Ascending aorta (tissue), 2 donors: ENCODE data around the gene SLC25A26. TPM values are rescaled to one million over a fixed set of nuclear protein-coding genes. Genes with fewer than 3 reads are reported as not detected.

Experiments
- DNase-seq, 2 donors: peaks; one replicate each; pipeline ENCODE4 v3.0.0-alpha.2; 2019; ENCODE audit warnings: low spot score in 2 of 2
- H3K27ac ChIP-seq, 2 donors: fragments of 200-600 bp; sonication (generic); one replicate each; pipeline ENCODE4 v1.5.1; 2016 to 2017; ENCODE audit warnings: mild to moderate bottlenecking in 1 of 2
- H3K27me3 ChIP-seq: fragments of 200-600 bp; sonication (generic); one replicate; pipeline ENCODE4 v1.5.1; 2017
- H3K36me3 ChIP-seq, 2 donors: fragments of 200-600 bp; sonication (generic); one replicate each; pipeline ENCODE4 v1.5.1; 2016
- H3K4me1 ChIP-seq, 2 donors: fragments of 200-600 bp; sonication (generic); one replicate each; pipeline ENCODE4 v1.5.1; 2016 to 2017; ENCODE audit warnings: mild to moderate bottlenecking in 1 of 2
- H3K4me3 ChIP-seq, 2 donors: fragments of 200-600 bp; sonication (generic); one replicate each; pipeline ENCODE4 v1.5.1; 2016 to 2017; ENCODE audit warnings: mild to moderate bottlenecking in 1 of 2
- H3K9me3 ChIP-seq, 2 donors: fragments of 200-600 bp; sonication (generic); one replicate each; pipeline ENCODE4 v1.5.1; 2016
- intact Hi-C: fragments of 100-400 bp; cut with DNase I; formaldehyde crosslinking; loops from one replicate; pipeline ENCODE4 v1.15.1; 2023
- total RNA-seq: library from RNA; depleted of rRNA; stranded (reverse); fragments of >200 nt; gene quantifications from one replicate; pipeline ENCODE4 v1.1.0, GENCODE V29; 2016
- TF ChIP-seq, protein P1 (sequence below), 3 experiments: fragments of 200-600 bp in 2 of 3; fragments of 450-650 bp in 1 of 3; sonication (generic) in 2 of 3; IDR thresholded peaks; one replicate each; pipeline ENCODE4 v1.5.1; 2016 to 2019; ENCODE audit warnings: antibody characterized with exemption in 3 of 3, mild to moderate bottlenecking in 1 of 3, moderate library complexity in 1 of 3

Gene SLC25A26
- total RNA-seq, 1 donor from 2014 or later = 11.7 TPM

DNA sequence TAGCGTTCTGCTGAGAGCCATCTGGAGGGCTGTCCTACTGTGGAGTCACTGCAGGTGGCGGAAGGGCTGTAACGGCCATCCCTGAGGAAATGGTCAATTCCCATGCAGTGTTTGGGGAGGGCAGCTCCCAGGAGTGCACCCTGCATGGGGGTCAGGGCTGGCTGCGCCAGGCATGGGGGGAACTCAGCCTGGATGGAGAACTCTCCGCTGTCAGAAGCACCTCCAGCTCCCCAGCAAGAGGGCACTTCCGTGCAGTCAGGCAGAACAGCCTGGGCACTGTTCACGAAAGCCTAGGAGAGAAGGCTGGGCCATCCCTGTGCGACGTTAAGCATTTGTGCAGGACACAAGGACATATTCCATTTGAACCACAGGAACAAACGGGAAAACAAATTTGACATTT is 174.8 kb downstream of the SLC25A26 start:
- intact Hi-C loops = loop anchor here (2.0 kb wide), 1 partner anchor 105 kb away; the partner anchor contains the start of gene LRIG1
- H3K4me3 ChIP-seq = no peak overlapping the region

DNA sequence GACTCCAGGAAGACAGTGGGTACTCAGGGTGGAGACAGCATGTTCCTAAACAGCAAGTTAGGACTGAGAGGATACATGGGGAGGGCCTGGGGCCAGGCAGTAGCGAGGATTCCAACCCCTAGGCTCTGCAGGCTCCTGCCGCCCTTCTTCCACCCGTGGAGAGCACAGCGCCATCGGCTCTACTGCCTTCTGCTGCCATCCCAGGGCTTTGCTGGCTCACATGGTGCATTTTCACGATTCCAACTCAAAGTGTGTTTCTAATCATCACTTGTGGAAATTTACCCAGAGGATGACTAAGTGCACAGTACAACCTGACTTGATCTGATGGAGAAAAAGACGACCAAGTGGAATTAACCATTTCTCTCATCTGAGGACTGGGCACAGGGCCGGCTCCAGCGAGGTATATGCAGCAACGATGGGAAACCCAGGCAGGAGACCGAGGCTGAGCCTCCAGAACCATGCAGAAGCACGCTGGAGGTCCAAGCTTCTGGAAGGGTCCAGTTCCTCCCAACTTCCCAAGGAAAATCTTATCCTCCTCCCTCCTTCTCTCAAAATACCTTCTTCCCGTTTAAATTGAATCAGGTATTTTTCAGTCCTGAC is 175.5 kb downstream of the SLC25A26 start:
- peaks cover 21 to 35% of the 10 kb centered on the region in 2 donors for H3K36me3 ChIP-seq
- TF ChIP-seq, protein P1, sequence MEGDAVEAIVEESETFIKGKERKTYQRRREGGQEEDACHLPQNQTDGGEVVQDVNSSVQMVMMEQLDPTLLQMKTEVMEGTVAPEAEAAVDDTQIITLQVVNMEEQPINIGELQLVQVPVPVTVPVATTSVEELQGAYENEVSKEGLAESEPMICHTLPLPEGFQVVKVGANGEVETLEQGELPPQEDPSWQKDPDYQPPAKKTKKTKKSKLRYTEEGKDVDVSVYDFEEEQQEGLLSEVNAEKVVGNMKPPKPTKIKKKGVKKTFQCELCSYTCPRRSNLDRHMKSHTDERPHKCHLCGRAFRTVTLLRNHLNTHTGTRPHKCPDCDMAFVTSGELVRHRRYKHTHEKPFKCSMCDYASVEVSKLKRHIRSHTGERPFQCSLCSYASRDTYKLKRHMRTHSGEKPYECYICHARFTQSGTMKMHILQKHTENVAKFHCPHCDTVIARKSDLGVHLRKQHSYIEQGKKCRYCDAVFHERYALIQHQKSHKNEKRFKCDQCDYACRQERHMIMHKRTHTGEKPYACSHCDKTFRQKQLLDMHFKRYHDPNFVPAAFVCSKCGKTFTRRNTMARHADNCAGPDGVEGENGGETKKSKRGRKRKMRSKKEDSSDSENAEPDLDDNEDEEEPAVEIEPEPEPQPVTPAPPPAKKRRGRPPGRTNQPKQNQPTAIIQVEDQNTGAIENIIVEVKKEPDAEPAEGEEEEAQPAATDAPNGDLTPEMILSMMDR (IDR thresholded peaks at IDR 0.05) = no peak
- intact Hi-C loops = loop anchor here (2.0 kb wide), 1 partner anchor 105 kb away; the partner anchor contains the start of gene LRIG1
- no peaks in the 10 kb centered on the region for H3K27me3 ChIP-seq
- H3K4me1 ChIP-seq = peaks cover 22 to 55% of the 10 kb centered on the region in 2 donors
- no peak overlapping the region for H3K4me3 ChIP-seq
- no peaks in the 10 kb centered on the region for H3K9me3 ChIP-seq
- peak overlapping the region; percentile 75 to 81 for H3K27ac ChIP-seq
- DNase-seq = peak in 1 of 2 donors; percentile 43

More for the DNA sequence above, 174.8 kb downstream of the SLC25A26 start:
- TF ChIP-seq, protein P1 (IDR thresholded peaks at IDR 0.05) = no peak
- H3K9me3 ChIP-seq = no peaks in the 10 kb centered on the region
- peaks cover 21 to 35% of the 10 kb centered on the region in 2 donors for H3K36me3 ChIP-seq
- peak overlapping the region; percentile 75 to 81 for H3K27ac ChIP-seq
- no peaks in the 10 kb centered on the region for H3K27me3 ChIP-seq
- H3K4me1 ChIP-seq = peaks cover 20 to 51% of the 10 kb centered on the region in 2 donors
- peak in 1 of 2 donors; percentile 39 for DNase-seq

GRCh38 chr3:66396888-66397287 is 176.1 kb downstream of the SLC25A26 start:
- intact Hi-C loops = loop anchor here (2.0 kb wide), 1 partner anchor 104 kb away; the partner anchor contains the start of gene LRIG1
- Histone ChIP-seq H3K36me3 (peaks cover 20 to 35% of the 10 kb centered on the region in 2 donors), H3K27ac (peak overlapping the region in 1 of 2 donors; percentile 75), H3K4me3 (no peak overlapping the region), H3K9me3 (no peaks in the 10 kb centered on the region), H3K4me1 (peaks cover 28 to 59% of the 10 kb centered on the region in 2 donors), H3K27me3 (no peaks in the 10 kb centered on the region)
- TF ChIP-seq, protein P1 (IDR thresholded peaks at IDR 0.05) = no peak
- DNase-seq = peak in 1 of 2 donors; percentile 55

DNA sequence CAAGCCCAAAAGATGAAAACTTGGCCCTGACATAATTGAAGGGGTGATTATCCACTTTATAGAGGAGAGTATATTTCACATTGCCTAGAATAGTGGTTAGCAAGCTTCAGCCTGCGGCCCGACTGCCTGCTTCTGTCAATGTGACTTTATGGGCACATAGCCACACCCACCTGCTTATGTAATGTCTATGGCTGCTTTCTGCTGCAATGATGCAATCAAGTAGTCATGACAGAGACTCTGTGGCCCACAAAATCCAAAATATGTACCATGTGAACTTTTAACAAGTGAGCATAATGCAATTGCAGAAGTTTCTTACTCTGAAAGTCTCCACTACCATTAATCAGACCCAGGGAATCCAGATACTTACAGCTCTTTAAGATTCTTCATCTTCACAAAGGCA is 176.9 kb downstream of the SLC25A26 start:
- intact Hi-C loops = loop anchor here (2.0 kb wide), 1 partner anchor 103 kb away; the partner anchor contains the start of gene LRIG1
- peaks cover 19 to 35% of the 10 kb centered on the region in 2 donors for H3K36me3 ChIP-seq
- H3K27ac ChIP-seq = peak overlapping the region; percentile 44 to 75
- TF ChIP-seq, protein P1 (IDR thresholded peaks at IDR 0.05) = no peak
- DNase-seq = peak in 1 of 2 donors; percentile 62
- no peaks in the 10 kb centered on the region for H3K9me3 ChIP-seq
- H3K4me1 ChIP-seq = peaks cover 28 to 60% of the 10 kb centered on the region in 2 donors
- no peak overlapping the region for H3K4me3 ChIP-seq
- H3K27me3 ChIP-seq = no peaks in the 10 kb centered on the region

- peak in 1 of 2 donors; percentile 55 for DNase-seq
- Histone ChIP-seq H3K36me3 (peaks cover 19 to 35% of the 10 kb centered on the region in 2 donors), H3K4me3 (no peak overlapping the region), H3K9me3 (no peaks in the 10 kb centered on the region), H3K4me1 (peaks cover 22 to 62% of the 10 kb centered on the region in 2 donors), H3K27ac (peak overlapping the region in 1 of 2 donors; percentile 35), H3K27me3 (no peaks in the 10 kb centered on the region)
- TF ChIP-seq, protein P1 (IDR thresholded peaks at IDR 0.05) = no peak
- intact Hi-C loops = no loop called here
Measured at GRCh38 chr3:66398228-66399025, 177.6 kb downstream of the SLC25A26 start.
